HCT116 (cell line): ENCODE data around the gene ATP8A2. TPM values are rescaled to one million over a fixed set of nuclear protein-coding genes. Genes with fewer than 3 reads are reported as not detected.

ENCODE experiments used
- ATAC-seq: fragments of 200-7000 bp; cut with Tn5 transposase; 2 replicates; pipeline ENCODE4 v1.9.1; 2020; ENCODE audit warnings: mild to moderate bottlenecking, moderate library complexity
- BruUV-seq: library from RNA; stranded (reverse); fragments of 400-500 nt; replicated peaks from 2 replicates; lab custom pipeline; 2021; lab: Mats Ljungman, UMichigan
- CTCF ChIA-PET: fragments of 300-600 bp; sonication (Branson Sonifier 250); formaldehyde crosslinking; loops from one replicate; lab custom pipeline; 2021; ENCODE audit warnings: antibody characterized with exemption; lab: Charles Lee
- POLR2A ChIA-PET: fragments of 300-600, 350-600 bp; sonication (Branson Sonifier 250); formaldehyde crosslinking; loops from one replicate; lab custom pipeline; 2021; ENCODE audit warnings: antibody characterized with exemption; lab: Charles Lee
- RAD21 ChIA-PET, 2 experiments: fragments of 300-600 bp; sonication (Branson Sonifier 250); formaldehyde crosslinking; loops; one replicate each; lab custom pipeline; 2023; ENCODE audit warnings: low total read pairs in 2 of 2; ENCODE audit not compliant: uncharacterized antibody in 2 of 2, unreplicated experiment in 2 of 2, low non-redundant PET in 1 of 2; lab: Charles Lee
- DNase-seq: peaks from one replicate; pipeline ENCODE4 v3.0.0-alpha.2; 2010; ENCODE audit warnings: low read depth, low spot score
- H2AFZ ChIP-seq: fragments of 200-600 bp; shearing (Covaris generic), sonication (generic); 2 replicates; pipeline ENCODE4 v1.6.1; 2017; ENCODE audit warnings: low read depth, mixed run types, mixed read lengths, antibody characterized with exemption, low read length; ENCODE audit not compliant: poor library complexity, severe bottlenecking
- H3K27ac ChIP-seq: 2 replicates; pipeline ENCODE4 v1.5.1; 2012; ENCODE audit warnings: low read depth, low read length
- H3K27me3 ChIP-seq: fragments of 200-600 bp; sonication (generic); 2 replicates; pipeline ENCODE4 v1.6.1; 2016; ENCODE audit warnings: mixed run types, low read length, mixed read lengths; ENCODE audit not compliant: insufficient read depth
- H3K36me3 ChIP-seq, 2 experiments: fragments of 200-500 bp in 1 of 2; fragments of 200-600 bp in 1 of 2; sonication (Bioruptor generic) in 1 of 2; sonication (generic) in 1 of 2; 2 replicates each; pipeline versions ENCODE4 v1.5.1 to v1.6.1; 2014 to 2016; ENCODE audit warnings: low read length in 2 of 2, inconsistent platforms in 1 of 2, mixed read lengths in 1 of 2, mixed run types in 1 of 2; ENCODE audit not compliant: insufficient read depth in 2 of 2, control insufficient read depth in 1 of 2
- H3K4me1 ChIP-seq, 2 experiments: fragments of 200-600 bp in 1 of 2; sonication (generic) in 1 of 2; 2 replicates each; pipeline versions ENCODE4 v1.5.1 to v1.6.1; 2012 to 2017; ENCODE audit warnings: low read length in 2 of 2, inconsistent platforms in 1 of 2, mild to moderate bottlenecking in 1 of 2, mixed read lengths in 1 of 2, mixed run types in 1 of 2, moderate library complexity in 1 of 2; ENCODE audit not compliant: insufficient read depth in 2 of 2, control insufficient read depth in 1 of 2
- H3K4me2 ChIP-seq: fragments of 200-600 bp; sonication (generic); 2 replicates; pipeline ENCODE4 v1.6.1; 2017; ENCODE audit warnings: mixed run types, low read length, mixed read lengths
- H3K4me3 ChIP-seq, 2 experiments: fragments of 200-600 bp in 1 of 2; sonication (generic) in 1 of 2; replicated peaks in 1 of 2; 2 replicates each; pipeline ENCODE4 v1.5.1; 2011 to 2016; ENCODE audit warnings: low read length in 2 of 2, control low read depth in 1 of 2, low read depth in 1 of 2, mild to moderate bottlenecking in 1 of 2, mixed read lengths in 1 of 2, mixed run types in 1 of 2
- H3K79me2 ChIP-seq: fragments of 200-600 bp; sonication (generic); 2 replicates; pipeline ENCODE4 v1.6.1; 2017; ENCODE audit warnings: mild to moderate bottlenecking, mixed run types, low read length, moderate library complexity, mixed read lengths; ENCODE audit not compliant: insufficient read depth
- H3K9ac ChIP-seq: fragments of 200-600 bp; sonication (generic); 2 replicates; pipeline ENCODE4 v1.6.1; 2016; ENCODE audit warnings: low read length, mixed read lengths
- H3K9me2 ChIP-seq: fragments of 200-600 bp; sonication (generic), shearing (Covaris generic); 2 replicates; pipeline ENCODE4 v1.6.1; 2017; ENCODE audit warnings: mixed run types, mild to moderate bottlenecking, moderate library complexity; ENCODE audit not compliant: insufficient read depth
- H3K9me3 ChIP-seq, 2 experiments: fragments of 200-500 bp in 1 of 2; fragments of 200-600 bp in 1 of 2; sonication (Bioruptor generic) in 1 of 2; sonication (generic) in 1 of 2; 2 replicates each; pipeline ENCODE4 v1.6.1; 2014 to 2017; ENCODE audit warnings: low read length in 2 of 2, mixed read lengths in 2 of 2, inconsistent platforms in 1 of 2, low read depth in 1 of 2, mild to moderate bottlenecking in 1 of 2, mixed run types in 1 of 2, moderate library complexity in 1 of 2; ENCODE audit not compliant: control insufficient read depth in 1 of 2, insufficient read depth in 1 of 2
- H4K20me1 ChIP-seq: fragments of 200-600 bp; sonication (generic), shearing (Covaris generic); 2 replicates; pipeline ENCODE4 v1.6.1; 2017; ENCODE audit warnings: mixed run types, mild to moderate bottlenecking, moderate library complexity; ENCODE audit not compliant: insufficient read depth
- CEBPB ChIP-seq: IDR thresholded peaks from 2 replicates; pipeline ENCODE4 v1.6.1; 2012; ENCODE audit warnings: low read depth
- ELF1 ChIP-seq: IDR thresholded peaks from 2 replicates; pipeline ENCODE4 v1.6.1; 2012; ENCODE audit warnings: low read depth, borderline replicate concordance
- EZH2 ChIP-seq: fragments of 200-600 bp; sonication (generic); IDR thresholded peaks from 2 replicates; pipeline ENCODE4 v1.6.1; 2017; ENCODE audit warnings: antibody characterized with exemption, mixed run types
- EZH2phosphoT487 ChIP-seq: fragments of 200-600 bp; IDR thresholded peaks from 2 replicates; pipeline ENCODE4 v1.6.1; 2018; ENCODE audit warnings: antibody characterized with exemption, borderline replicate concordance
- FOSL1 ChIP-seq: IDR thresholded peaks from 2 replicates; pipeline ENCODE4 v1.6.1; 2012; ENCODE audit warnings: low read depth
- JUND ChIP-seq: IDR thresholded peaks from 2 replicates; pipeline ENCODE4 v1.6.1; 2012
- SIN3A ChIP-seq: IDR thresholded peaks from 2 replicates; pipeline ENCODE4 v1.6.1; 2012; ENCODE audit warnings: low read depth
- SP1 ChIP-seq: IDR thresholded peaks from 2 replicates; pipeline ENCODE4 v1.6.1; 2012; ENCODE audit warnings: low read depth
- SRF ChIP-seq: IDR thresholded peaks from 2 replicates; pipeline ENCODE4 v1.6.1; 2012; ENCODE audit warnings: low read depth
- TCF7L2 ChIP-seq: IDR thresholded peaks from 2 replicates; pipeline ENCODE4 v1.7.0; 2011; ENCODE audit warnings: borderline replicate concordance, inconsistent platforms; ENCODE audit not compliant: insufficient read depth, insufficient read length; ENCODE audit errors: extremely low read depth
- YY1 ChIP-seq: IDR thresholded peaks from 2 replicates; pipeline ENCODE4 v1.6.1; 2011; ENCODE audit warnings: low read length, low read depth, moderate library complexity, mild to moderate bottlenecking; ENCODE audit not compliant: insufficient replicate concordance; ENCODE audit errors: extremely low read depth
- ZFX ChIP-seq: fragments of 450-650 bp; IDR thresholded peaks from 2 replicates; pipeline ENCODE4 v1.6.1; 2017
- ZNF274 ChIP-seq: fragments of 200-500 bp; sonication (Bioruptor generic); IDR thresholded peaks from 2 replicates; pipeline ENCODE4 v1.6.1; 2014; ENCODE audit warnings: mild to moderate bottlenecking, low read depth, low read length, inconsistent platforms
- intact Hi-C: fragments of 100-400 bp; cut with micrococcal nuclease; formaldehyde crosslinking; loops from 2 replicates; pipeline ENCODE4 v1.10.0; 2022
- total RNA-seq: library from RNA; stranded (reverse); gene quantifications from one replicate; pipeline ENCODE4 v1.2.1, GENCODE V29; 2021; ENCODE audit not compliant: unreplicated experiment
- TF ChIP-seq, protein P1 (sequence below): IDR thresholded peaks from 2 replicates; pipeline ENCODE4 v1.6.1; 2012
- TF ChIP-seq, protein P2 (sequence below): IDR thresholded peaks from 2 replicates; pipeline ENCODE4 v1.6.1; 2012; ENCODE audit warnings: low read depth
- TF ChIP-seq, protein P3 (sequence below): IDR thresholded peaks from 2 replicates; pipeline ENCODE4 v1.6.1; 2012
- TF ChIP-seq, protein P4 (sequence below): IDR thresholded peaks from 2 replicates; pipeline ENCODE4 v1.6.1; 2011; ENCODE audit warnings: mild to moderate bottlenecking, low read length, moderate library complexity; ENCODE audit not compliant: insufficient replicate concordance; ENCODE audit errors: extremely low read depth

Gene ATP8A2
- total RNA-seq, 1 experiment from 2014 or later = not detected

DNA sequence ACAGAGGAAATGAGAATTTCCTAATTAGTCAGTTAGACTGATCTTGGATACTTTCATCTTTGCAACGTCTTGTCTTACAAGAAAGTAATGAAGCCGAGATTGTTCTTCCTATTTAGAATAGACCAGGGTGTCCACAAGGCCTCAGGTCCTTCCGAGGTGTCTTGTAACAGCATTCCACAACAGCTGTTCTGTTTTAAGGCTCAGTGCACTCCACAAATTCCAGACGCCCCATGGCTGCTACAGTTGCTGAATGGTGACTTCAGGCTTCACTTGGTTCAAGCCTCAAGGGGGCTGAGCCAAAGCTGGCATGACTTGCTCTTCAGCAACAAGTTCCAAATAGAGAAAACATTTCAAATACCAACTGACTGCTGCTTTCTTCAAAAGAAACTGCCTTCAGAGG lies 536.6 kb downstream of the ATP8A2 start:
- Histone ChIP-seq H3K9me3 (no peaks in the 10 kb centered on the region), H3K36me3 (no peaks in the 10 kb centered on the region), H3K4me1 (no peaks in the 10 kb centered on the region), H4K20me1 (no peaks in the 10 kb centered on the region), H3K27ac (no peak overlapping the region), H3K79me2 (no peaks in the 10 kb centered on the region), H3K4me3 (no peak overlapping the region), H3K9me2 (no peaks in the 10 kb centered on the region), H3K27me3 (peaks cover 59% of the 10 kb centered on the region), H2AFZ (no peak overlapping the region), H3K9ac (no peak overlapping the region), H3K4me2 (no peak overlapping the region)
- DNase-seq = no peak
- intact Hi-C loops = no loop called here
- ATAC-seq = no peak
- CTCF ChIA-PET = no interaction called here
- no TSS peak for BruUV-seq
- no peak for TF ChIP-seq SIN3A
- no peak for TF ChIP-seq FOSL1
- RAD21 ChIA-PET = no interaction called here
- POLR2A ChIA-PET = no interaction called here

DNA sequence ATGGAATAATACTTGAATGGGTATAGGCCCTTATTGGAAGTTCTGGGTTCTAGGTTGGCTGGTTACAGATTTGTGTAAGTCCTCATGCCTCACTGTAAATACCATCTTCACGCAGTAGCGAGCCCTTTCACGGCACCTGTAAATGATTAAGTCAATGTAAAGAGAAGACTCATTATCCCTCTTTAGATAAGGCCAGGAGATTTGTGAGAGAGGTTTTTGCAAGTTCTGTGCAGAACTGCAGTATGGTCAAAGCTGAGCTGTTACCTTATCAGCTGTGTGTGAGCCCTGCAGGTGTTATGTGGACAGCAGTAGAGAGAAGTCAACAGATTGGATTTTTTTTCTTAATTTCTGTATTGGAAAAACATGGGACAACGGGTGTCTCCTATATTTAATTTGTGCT lies 538.5 kb downstream of the ATP8A2 start:
- H3K9ac ChIP-seq = no peak overlapping the region
- H3K27ac ChIP-seq = no peak overlapping the region
- DNase-seq (no peak), ATAC-seq (no peak)
- no peaks in the 10 kb centered on the region for H4K20me1 ChIP-seq
- CTCF ChIA-PET = no interaction called here
- RAD21 ChIA-PET = no interaction called here
- H3K36me3 ChIP-seq = no peaks in the 10 kb centered on the region
- H3K79me2 ChIP-seq = no peaks in the 10 kb centered on the region
- BruUV-seq = no TSS peak
- intact Hi-C loops = no loop called here
- H3K9me2 ChIP-seq = no peaks in the 10 kb centered on the region
- no peak overlapping the region for H3K4me3 ChIP-seq
- no peaks in the 10 kb centered on the region for H3K9me3 ChIP-seq
- POLR2A ChIA-PET = no interaction called here
- no peak overlapping the region for H3K4me2 ChIP-seq
- no peak overlapping the region for H2AFZ ChIP-seq
- H3K4me1 ChIP-seq = no peaks in the 10 kb centered on the region
- peaks cover 56% of the 10 kb centered on the region for H3K27me3 ChIP-seq
- TF ChIP-seq YY1 = no peak
- TF ChIP-seq CEBPB = no peak
- no peak for TF ChIP-seq JUND
- TF ChIP-seq ELF1 = no peak
- no peak for TF ChIP-seq TCF7L2
- TF ChIP-seq, protein P1, sequence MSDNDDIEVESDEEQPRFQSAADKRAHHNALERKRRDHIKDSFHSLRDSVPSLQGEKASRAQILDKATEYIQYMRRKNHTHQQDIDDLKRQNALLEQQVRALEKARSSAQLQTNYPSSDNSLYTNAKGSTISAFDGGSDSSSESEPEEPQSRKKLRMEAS = no peak
- TF ChIP-seq, protein P2, sequence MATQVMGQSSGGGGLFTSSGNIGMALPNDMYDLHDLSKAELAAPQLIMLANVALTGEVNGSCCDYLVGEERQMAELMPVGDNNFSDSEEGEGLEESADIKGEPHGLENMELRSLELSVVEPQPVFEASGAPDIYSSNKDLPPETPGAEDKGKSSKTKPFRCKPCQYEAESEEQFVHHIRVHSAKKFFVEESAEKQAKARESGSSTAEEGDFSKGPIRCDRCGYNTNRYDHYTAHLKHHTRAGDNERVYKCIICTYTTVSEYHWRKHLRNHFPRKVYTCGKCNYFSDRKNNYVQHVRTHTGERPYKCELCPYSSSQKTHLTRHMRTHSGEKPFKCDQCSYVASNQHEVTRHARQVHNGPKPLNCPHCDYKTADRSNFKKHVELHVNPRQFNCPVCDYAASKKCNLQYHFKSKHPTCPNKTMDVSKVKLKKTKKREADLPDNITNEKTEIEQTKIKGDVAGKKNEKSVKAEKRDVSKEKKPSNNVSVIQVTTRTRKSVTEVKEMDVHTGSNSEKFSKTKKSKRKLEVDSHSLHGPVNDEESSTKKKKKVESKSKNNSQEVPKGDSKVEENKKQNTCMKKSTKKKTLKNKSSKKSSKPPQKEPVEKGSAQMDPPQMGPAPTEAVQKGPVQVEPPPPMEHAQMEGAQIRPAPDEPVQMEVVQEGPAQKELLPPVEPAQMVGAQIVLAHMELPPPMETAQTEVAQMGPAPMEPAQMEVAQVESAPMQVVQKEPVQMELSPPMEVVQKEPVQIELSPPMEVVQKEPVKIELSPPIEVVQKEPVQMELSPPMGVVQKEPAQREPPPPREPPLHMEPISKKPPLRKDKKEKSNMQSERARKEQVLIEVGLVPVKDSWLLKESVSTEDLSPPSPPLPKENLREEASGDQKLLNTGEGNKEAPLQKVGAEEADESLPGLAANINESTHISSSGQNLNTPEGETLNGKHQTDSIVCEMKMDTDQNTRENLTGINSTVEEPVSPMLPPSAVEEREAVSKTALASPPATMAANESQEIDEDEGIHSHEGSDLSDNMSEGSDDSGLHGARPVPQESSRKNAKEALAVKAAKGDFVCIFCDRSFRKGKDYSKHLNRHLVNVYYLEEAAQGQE = no peak
- TF ChIP-seq EZH2 = no peak
- no peak for TF ChIP-seq ZNF274
- TF ChIP-seq, protein P3, sequence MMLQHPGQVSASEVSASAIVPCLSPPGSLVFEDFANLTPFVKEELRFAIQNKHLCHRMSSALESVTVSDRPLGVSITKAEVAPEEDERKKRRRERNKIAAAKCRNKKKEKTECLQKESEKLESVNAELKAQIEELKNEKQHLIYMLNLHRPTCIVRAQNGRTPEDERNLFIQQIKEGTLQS = no peak
- no peak for TF ChIP-seq ZFX
- TF ChIP-seq, protein P4, sequence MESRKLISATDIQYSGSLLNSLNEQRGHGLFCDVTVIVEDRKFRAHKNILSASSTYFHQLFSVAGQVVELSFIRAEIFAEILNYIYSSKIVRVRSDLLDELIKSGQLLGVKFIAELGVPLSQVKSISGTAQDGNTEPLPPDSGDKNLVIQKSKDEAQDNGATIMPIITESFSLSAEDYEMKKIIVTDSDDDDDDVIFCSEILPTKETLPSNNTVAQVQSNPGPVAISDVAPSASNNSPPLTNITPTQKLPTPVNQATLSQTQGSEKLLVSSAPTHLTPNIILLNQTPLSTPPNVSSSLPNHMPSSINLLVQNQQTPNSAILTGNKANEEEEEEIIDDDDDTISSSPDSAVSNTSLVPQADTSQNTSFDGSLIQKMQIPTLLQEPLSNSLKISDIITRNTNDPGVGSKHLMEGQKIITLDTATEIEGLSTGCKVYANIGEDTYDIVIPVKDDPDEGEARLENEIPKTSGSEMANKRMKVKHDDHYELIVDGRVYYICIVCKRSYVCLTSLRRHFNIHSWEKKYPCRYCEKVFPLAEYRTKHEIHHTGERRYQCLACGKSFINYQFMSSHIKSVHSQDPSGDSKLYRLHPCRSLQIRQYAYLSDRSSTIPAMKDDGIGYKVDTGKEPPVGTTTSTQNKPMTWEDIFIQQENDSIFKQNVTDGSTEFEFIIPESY = no peak
- TF ChIP-seq SRF = no peak
- TF ChIP-seq SIN3A = no peak
- TF ChIP-seq SP1 = no peak
- TF ChIP-seq EZH2phosphoT487 = no peak
